Embryonic facial prominence (tissue), 1 donor: Measurements from ENCODE around the gene FHL2.
"Not testable (repeated sequence)": the region's sequence is repeated elsewhere in the genome, so short reads cannot be mapped to it uniquely, and the experiment has no call there.

ENCODE experiments used
- DNase-seq: peaks from one replicate; pipeline ENCODE4 v3.0.0-alpha.2; 2016; ENCODE audit errors: extremely low spot score

Gene FHL2, protein sequence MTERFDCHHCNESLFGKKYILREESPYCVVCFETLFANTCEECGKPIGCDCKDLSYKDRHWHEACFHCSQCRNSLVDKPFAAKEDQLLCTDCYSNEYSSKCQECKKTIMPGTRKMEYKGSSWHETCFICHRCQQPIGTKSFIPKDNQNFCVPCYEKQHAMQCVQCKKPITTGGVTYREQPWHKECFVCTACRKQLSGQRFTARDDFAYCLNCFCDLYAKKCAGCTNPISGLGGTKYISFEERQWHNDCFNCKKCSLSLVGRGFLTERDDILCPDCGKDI

DNA sequence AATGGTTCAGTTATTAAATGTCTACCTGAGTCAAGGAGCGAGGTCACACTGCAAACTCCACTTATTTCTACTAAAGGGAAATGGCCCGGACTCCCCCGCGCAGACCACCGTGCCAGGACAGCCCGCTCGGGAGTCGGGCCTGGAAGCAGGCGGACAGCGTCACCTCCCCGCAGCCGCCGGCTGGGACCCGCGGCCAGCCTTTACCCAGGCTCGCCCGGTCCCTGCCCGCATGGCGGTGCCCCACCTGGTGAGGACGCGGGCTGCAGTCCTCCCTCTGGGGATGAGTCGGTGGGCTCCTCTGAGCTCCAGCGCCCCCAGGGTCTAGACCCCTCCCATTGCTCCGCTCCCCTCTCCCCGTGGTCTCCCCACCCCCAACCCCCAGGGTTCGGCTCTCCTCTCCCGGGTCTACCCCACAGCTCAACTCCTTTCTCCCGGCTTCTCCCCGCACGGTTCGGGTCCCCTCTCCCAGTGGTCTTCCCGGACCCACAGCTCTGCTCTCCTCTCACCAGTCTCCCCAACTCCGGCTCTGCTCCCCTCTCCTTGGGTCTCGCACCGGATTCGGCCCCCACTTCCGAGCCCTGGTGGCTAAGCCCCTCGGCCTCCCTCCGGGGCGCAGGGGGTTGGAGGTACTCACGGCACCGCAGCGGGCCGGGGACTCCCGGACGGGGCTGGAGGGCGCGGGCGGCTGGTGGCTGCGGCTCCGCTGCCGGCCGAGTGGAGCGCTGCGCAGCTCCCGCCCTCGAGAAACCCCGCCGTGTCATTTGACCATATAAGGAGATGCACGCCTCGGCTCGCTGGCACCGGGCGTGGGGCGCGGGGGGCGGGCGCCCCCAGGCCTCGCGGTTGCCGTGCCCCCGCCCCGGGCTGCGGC lies at the start of gene FHL2:
TSS of gene FHL2 (minus strand) at position 716 of the 871 bp plus-strand sequence. CDS start 12,535 bp downstream, outside the sequence.
- peak; percentile 78 for DNase-seq

DNA sequence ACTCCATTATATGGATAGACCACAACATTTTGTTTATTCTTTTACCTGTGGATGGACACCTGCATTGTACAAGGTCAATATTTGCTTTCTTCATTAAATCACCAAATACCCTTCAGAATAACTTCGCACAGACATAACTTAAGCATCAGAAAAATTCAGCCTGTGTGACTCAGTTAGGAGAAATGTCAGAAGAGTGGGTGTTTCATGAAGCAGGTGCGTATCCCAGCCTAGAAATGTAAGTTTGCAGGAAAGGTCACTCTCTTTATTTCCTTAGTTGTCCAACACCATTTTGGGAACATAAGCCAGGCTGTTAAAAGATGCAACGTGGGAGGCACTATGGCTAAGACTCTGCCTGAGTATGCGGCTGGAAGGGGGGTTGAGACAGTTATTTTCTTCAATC lies 48.6 kb upstream of the FHL2 start:
- no peak for DNase-seq

DNA sequence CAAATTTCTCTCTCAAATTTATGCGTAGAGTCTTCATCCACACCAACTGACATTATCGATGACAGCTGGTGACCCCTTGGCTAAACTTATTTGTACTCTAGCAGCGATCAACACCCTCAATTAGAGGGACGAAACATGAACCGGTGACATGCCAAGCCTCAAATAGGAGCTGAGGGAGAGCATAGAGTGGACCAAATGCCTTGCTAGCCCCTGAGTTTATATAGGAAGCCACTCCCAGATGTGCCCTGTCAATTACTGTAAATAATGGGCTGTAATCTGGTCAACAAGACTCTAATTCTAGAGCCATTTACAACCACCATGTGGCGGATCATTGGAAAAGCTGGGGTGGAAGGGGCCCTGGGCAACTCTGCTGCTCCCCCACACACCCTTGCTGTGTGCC lies 47.6 kb upstream of the FHL2 start:
- no peak for DNase-seq

DNA sequence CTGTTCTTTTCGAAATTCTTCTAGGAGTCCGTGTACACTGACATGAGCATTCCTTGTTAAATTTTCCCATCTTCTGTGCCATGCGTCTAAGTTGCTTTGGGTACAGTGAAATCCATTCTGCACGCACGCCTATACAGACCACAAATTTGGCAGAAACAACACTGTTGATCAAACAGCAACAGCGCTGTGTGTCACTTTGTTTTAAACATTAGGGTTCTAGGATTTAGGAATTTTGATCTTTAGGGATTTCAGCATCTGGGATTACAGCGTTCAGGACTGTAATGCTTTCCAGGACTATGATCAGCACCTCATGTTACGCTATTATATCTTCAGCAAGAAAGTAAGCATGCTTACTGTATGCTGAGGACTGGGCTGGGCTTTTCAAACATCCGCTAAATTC lies 47.1 kb upstream of the FHL2 start:
- DNase-seq: no peak

DNA sequence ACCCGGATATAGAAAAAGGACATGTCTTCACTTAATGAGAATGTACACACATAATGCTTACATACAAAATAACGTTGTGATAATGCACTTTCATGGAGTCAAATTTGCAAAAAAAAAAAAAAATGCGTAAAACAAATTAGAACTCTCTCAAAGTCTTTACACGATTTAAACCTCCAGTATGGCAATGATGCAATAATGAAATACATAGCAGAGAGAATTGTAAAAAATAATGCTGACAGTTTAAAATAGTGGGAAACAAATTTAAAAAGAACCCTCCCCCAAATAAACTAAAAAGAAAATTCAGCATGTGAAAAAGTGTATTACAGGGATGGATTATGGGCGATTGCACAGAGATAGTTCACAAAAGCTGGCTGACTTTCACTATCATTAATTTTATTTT lies 46.6 kb upstream of the FHL2 start:
- DNase-seq: no peak

DNA sequence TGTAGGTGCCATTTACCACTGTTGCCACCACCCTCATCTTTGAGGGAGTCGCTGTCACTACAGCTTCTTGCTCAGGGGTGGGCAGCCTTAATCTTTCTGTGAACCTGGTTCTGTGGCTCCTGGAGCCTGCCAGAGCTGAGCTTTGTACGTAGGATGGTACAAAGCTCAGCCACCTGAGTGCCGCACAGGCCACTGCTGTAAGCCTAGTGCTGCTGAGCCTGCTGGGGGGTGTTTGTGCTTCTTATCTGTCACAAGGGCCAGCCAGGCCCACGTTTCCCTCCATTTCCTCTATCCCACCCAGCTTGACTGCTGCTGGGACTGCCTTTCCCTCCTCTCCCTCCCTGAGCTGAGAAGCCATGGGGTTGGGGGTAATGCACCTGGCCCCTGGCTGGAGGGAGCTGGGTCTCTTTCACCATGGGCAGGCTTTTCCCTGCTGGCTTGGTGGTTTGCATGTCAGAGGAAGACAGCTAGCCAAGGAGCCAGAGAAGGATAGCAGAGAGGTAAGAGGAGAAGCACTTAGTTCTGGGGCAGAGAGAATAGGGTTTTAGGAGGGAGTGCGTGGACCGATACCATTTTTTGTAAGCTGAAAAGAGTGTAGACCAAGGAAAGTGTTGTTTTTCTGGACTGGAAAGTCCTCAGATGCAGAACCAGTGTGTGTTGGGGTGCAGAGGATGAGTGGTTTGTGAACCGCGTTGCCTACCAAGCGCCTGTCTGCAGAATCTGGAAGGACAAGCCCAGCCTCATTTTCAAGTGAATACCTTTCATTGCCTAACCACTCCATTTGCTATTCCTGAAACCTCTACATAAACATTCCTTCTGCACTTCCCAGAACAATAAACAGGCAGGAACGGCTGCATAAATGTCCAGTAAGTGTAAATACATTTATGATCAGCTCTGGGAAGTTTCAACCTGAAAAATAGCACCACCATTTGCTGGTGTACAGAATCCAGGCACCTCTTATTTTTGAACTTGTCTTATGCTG lies 45.1 kb upstream of the FHL2 start:
- DNase-seq: no peak

DNA sequence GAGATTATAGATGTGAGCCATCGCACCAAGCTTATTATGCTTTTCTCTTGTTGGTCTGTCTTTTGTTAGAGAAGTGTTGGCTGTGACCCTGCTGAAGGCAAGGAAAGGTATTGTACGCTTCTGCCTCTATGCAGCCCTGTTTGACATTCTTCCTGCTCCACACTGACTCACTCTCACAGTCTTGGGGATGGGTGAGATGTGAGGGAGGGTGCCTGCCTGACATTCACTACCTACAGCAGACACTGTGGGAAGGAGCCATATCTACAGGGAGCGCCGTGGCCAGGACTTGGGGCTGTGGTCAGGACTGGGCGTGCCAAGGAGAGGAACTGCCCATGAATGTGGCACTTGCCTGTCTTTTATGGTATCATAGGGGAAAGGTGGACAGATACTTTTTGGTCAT lies 43.9 kb upstream of the FHL2 start:
- DNase-seq: no peak

DNA sequence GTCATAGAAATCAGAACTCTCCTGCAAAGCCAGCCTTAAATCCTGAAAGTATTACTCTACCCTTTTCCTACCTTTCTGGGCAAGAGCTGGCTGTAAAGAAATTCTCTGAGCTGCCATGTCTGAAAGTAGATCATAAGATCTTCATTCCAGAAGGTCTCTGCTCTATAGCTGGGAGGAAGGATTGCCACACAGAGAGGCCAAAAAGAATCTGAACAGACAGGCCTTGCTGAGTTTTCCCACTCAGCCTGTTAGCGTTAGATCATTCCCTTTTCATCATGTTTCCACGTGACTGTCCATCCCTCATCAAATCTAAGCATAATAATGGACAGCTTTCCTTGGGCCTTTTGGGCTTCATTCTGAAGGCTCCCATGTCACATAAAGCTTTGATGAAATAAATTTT lies 43.2 kb upstream of the FHL2 start:
- DNase-seq: no peak

DNA sequence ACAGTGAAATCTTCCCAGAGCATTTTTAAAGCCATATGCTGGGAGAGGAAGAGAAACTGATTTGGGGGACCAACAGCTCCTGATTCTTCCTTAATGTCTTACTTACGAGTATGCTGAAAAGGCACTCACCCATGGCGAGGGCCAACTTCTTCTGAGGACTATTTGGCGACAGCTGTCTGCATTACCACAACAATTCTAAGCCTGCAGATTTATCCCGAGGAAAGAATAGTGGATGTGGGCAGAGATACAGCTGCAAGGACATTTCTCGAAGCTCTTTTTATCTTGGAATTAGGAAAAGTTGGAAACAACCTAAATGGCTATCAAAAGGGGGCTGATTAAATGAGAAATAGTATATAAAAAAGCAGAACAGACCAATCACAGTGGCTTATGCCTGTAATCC lies 40.3 kb upstream of the FHL2 start:
- no peak for DNase-seq

DNA sequence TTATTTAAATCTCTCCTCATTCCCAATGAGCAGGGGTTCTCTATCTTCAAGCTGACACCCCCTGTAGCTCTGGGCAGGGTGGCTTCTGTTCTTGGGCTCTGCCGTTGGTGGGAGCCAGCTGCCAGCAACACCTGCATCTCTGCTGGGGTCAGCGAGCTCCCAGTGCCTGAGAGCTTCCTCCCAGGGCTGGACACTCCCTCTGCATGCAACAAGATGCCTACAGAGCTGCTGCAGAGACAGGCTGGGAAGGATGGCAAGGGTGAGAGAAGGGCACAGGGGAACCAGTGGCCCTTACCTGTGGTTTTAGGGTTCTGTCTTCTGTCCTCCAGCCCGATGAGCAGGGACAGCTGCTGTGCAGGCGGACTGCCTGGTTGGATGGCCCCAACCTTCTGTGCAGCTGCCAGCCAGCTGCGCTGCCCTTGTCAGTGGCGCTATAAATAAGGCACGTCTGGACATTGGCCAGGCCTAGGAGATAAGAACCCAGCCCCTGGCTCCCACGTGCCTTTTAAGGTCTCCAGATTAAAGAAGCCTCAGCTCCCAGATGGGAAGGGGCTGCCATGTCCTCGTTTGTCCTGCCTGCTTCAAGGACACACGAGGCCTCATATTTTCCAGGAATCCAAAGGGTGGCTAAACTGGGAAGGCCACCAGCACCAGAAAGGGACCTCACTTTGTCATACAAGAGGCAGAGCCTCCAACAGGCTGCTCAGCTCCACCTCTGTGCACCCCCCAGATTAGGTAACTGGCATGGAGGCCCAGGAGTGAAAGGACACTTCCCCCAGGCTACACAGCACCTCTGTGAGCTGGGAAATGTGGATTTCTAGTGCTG lies 39.5 kb upstream of the FHL2 start:
- DNase-seq: no peak

DNA sequence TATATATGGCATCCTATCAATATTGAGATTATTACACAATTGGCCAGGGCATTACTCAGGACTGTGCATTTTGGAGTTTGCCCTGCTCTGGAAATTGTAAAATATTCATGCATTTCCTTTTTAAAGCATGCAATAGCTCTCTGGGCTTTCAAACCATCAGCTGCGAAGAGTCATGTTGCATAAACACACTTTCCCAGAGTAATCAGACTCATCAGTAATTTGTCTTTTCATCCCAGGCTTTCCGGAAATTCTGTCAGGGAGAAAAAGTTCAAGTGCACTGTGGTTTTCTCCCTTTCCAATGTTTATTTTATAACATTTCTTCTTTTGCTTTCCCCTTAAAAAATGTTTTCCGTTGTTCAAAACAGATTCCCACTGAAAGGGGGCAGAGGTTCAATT lies 38.9 kb upstream of the FHL2 start:
- DNase-seq: no peak

DNA sequence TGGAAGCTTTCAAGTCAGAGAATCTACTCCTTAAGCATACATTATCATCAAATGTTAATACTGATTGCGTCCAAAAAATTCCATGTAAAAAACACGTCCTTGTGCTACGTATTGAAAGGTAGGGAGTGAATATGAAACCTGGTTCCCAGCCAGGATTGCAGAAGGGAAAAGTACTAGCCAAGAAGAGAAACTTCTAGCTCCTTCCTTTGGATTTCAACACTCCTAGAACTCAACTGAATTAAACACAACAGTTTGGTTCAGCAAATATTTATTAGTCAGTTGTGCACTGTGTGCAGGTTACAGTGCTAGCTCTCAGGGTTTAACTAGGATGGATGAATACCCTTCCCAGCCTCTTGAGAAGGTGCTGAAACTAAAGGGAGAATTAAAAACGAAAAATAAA lies 33.9 kb upstream of the FHL2 start:
- DNase-seq: no peak

DNA sequence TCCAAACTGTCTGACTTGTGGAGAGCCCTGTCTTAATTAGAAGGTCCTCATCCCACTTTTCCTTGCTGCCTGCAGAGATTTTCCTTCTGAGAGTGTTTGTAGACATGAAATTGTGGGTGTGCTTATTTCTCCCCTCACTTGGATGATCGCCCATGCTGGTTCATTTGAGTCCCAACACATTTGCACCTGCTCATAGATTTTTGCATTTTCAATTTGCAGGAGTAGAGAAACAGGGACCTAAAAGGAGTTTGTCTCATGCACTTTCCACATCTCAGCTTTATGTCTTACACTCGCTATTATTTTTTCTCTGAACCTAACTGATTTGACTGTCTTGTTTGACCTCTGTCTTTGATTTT lies 33.2 kb upstream of the FHL2 start:
- no peak for DNase-seq

DNA sequence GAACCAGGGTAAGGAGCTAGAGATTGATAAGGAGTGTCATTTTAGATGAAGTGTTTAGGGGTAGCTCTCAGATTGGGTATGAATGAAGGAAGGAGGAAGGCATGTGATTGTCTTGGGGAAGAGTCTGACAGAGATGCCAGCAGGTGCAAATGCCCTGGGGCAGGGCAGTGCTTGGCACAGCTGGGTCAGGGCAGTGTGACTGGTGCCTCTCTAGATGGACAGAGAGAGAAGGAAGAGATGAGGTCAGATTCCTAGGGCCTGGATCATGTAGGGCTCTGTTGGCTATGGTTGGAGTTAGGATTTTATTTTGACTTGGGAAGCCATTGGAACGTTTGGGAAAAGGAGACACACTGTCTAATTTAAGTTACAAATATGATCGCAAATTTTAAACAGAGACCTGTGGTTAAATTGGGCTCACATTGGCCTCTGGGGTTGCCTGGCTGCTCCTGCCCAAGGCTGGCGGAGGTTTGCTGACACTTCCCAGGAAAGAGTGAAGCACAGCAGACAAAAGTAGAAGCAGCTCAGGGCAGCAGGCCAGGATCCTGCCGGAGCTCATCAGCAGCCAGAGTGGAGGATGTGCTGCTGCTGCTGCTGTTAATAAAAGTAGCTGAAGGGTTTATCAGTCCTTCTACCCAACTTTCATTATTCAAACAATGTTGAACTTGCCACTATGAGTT lies 32.7 kb upstream of the FHL2 start:
- DNase-seq: no peak

DNA sequence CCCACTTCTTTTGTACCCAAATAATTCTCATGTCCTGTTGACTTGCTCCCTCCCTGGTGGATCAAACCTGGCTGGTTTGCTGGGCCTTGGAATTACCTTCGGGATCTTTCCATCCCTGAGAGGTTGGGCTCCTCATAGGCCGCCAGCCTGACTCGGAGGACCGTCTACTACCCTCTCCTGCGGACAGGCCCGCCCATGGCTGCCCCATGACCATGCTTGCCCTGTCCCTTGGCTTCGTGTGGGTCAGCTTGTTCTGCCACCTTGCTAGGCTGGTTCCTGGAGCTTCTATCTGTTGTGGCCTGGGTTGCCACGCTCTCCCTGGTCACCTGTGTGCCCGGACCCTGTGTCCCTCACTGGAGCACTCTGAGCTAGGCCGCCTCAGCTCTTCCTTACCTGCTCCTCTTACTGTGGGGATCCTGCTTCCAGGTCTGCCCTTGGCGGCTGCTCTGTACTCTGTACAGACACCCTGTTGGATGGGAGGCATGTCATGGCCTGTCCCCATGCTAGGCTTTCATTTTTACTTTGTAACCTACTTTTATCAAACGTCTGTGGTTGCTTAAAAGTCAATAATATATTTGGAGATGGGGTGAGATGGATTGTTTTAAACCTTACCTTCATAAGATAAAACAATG lies 29.7 kb upstream of the FHL2 start:
- no peak for DNase-seq

DNA sequence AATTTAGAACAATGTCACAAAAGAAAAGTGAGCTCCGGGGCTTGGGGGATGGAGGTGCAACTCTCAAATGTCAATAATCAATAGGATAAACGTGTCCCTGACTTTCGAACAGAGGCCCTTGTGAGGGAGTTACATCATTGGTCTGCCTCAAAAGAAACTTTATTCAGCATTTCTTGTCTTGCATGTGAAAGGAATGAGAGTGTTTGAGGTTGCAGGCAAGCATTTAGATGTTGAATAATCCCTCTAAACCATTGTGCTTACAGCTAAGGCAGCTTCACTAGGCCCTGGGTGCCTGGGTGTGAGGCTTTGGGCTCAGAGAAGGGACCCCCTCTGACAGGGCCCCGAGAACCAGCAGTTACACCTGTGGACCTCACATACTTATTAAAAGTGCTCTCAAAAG lies 28.6 kb upstream of the FHL2 start:
- DNase-seq: no peak

DNA sequence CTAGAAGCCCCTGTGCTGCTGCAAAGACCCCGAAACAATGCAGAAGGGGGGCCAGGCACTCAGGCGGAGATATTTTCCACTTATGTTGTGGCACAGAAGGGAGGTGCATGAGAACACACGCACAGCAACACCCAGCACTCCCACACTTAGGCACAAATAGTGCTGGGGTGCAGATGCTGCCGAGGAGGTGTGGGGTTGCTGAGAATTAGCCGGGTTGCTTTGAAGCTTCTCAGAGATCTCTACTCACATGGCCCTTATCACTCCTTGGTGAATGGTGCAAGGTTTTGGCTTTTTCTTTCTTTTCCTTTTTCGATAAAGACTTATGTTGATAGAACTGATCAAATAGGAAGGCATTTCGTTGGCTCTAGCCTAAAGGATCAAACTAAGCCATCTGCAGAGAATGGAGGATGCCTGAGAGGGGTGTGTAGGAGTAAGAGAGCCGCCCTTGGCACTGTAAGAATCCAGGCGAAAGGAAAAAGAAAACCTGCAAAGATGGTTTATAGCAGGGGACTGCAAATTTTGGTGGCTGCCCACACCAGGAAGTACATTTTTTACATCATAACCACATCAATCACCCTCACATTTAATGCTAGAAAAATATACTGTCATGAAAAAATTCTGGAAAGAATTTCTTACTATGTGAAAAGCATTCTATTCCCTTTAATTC lies 27.9 kb upstream of the FHL2 start:
- DNase-seq: no peak

DNA sequence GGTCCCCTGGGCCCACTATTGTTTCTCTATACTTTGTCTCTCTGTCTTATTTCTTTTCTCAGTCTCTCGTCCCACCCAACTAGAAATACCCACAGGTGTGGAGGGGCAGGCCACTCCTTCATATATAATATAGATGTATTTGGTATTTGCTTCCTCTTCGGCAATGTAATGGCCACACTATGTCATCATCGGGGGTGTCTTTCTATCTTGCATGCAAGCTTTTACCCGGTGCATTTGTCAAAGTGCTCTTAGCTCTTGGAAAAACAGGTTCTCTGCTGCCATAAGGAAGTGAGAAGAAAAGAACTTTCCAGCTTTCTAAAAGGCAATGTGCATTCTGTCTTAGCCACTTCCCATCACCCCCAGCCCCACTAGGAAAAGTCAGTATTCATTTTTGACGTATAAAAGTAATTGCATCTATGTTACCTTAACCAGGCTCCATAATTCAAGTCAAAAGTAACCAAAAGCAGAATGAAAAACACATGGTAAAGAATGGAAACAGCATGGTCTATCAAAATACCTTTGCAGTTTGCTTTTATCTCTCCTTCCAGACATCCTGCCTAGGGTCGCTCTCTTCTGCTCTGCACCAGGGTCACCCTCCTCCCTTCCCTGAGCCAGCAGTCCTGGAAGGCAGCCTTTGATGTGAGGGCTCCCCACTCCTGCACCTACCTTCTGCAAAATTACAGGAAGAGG lies 27.2 kb upstream of the FHL2 start:
- DNase-seq: no peak

DNA sequence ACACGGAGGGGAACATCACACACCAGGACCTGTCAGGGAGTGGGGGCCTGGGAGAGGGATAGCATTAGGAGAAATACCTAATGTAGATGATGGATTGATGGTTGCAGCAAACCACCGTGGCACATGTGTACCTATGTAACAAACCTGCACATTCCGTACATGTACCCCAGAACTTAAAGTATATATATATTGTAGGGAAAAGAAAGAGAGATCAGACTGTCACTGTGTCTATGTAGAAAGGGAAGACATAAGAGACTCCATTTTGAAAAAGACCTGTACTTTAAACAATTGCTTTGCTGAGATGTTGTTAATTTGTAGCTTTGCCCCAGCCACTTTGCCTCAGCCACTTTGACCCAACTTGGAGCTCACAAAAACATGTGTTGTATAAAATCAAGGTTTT lies 26.0 kb upstream of the FHL2 start:
- not testable (repeated sequence) for DNase-seq
